HCT116 (cell line): ENCODE data around the gene GLA. TPM values are rescaled to one million over a fixed set of nuclear protein-coding genes. Genes with fewer than 3 reads are reported as not detected.

Experiments used
- ATAC-seq: fragments of 200-7000 bp; cut with Tn5 transposase; 2 replicates; pipeline ENCODE4 v1.9.1; 2020; ENCODE audit warnings: mild to moderate bottlenecking, moderate library complexity
- BruUV-seq: library from RNA; stranded (reverse); fragments of 400-500 nt; replicated peaks from 2 replicates; lab custom pipeline; 2021; lab: Mats Ljungman, UMichigan
- CTCF ChIA-PET: fragments of 300-600 bp; sonication (Branson Sonifier 250); formaldehyde crosslinking; loops from one replicate; lab custom pipeline; 2021; ENCODE audit warnings: antibody characterized with exemption; lab: Charles Lee
- POLR2A ChIA-PET: fragments of 300-600, 350-600 bp; sonication (Branson Sonifier 250); formaldehyde crosslinking; loops from one replicate; lab custom pipeline; 2021; ENCODE audit warnings: antibody characterized with exemption; lab: Charles Lee
- RAD21 ChIA-PET, 2 experiments: fragments of 300-600 bp; sonication (Branson Sonifier 250); formaldehyde crosslinking; loops; one replicate each; lab custom pipeline; 2023; ENCODE audit warnings: low total read pairs in 2 of 2; ENCODE audit not compliant: uncharacterized antibody in 2 of 2, unreplicated experiment in 2 of 2, low non-redundant PET in 1 of 2; lab: Charles Lee
- DNase-seq: peaks from one replicate; pipeline ENCODE4 v3.0.0-alpha.2; 2010; ENCODE audit warnings: low read depth, low spot score
- H2AFZ ChIP-seq: fragments of 200-600 bp; shearing (Covaris generic), sonication (generic); 2 replicates; pipeline ENCODE4 v1.6.1; 2017; ENCODE audit warnings: low read depth, mixed run types, mixed read lengths, antibody characterized with exemption, low read length; ENCODE audit not compliant: poor library complexity, severe bottlenecking
- H3K27ac ChIP-seq: 2 replicates; pipeline ENCODE4 v1.5.1; 2012; ENCODE audit warnings: low read depth, low read length
- H3K27me3 ChIP-seq: fragments of 200-600 bp; sonication (generic); 2 replicates; pipeline ENCODE4 v1.6.1; 2016; ENCODE audit warnings: mixed run types, low read length, mixed read lengths; ENCODE audit not compliant: insufficient read depth
- H3K36me3 ChIP-seq, 2 experiments: fragments of 200-500 bp in 1 of 2; fragments of 200-600 bp in 1 of 2; sonication (Bioruptor generic) in 1 of 2; sonication (generic) in 1 of 2; 2 replicates each; pipeline versions ENCODE4 v1.5.1 to v1.6.1; 2014 to 2016; ENCODE audit warnings: low read length in 2 of 2, inconsistent platforms in 1 of 2, mixed read lengths in 1 of 2, mixed run types in 1 of 2; ENCODE audit not compliant: insufficient read depth in 2 of 2, control insufficient read depth in 1 of 2
- H3K4me1 ChIP-seq, 2 experiments: fragments of 200-600 bp in 1 of 2; sonication (generic) in 1 of 2; 2 replicates each; pipeline versions ENCODE4 v1.5.1 to v1.6.1; 2012 to 2017; ENCODE audit warnings: low read length in 2 of 2, inconsistent platforms in 1 of 2, mild to moderate bottlenecking in 1 of 2, mixed read lengths in 1 of 2, mixed run types in 1 of 2, moderate library complexity in 1 of 2; ENCODE audit not compliant: insufficient read depth in 2 of 2, control insufficient read depth in 1 of 2
- H3K4me2 ChIP-seq: fragments of 200-600 bp; sonication (generic); 2 replicates; pipeline ENCODE4 v1.6.1; 2017; ENCODE audit warnings: mixed run types, low read length, mixed read lengths
- H3K4me3 ChIP-seq, 2 experiments: fragments of 200-600 bp in 1 of 2; sonication (generic) in 1 of 2; replicated peaks in 1 of 2; 2 replicates each; pipeline ENCODE4 v1.5.1; 2011 to 2016; ENCODE audit warnings: low read length in 2 of 2, control low read depth in 1 of 2, low read depth in 1 of 2, mild to moderate bottlenecking in 1 of 2, mixed read lengths in 1 of 2, mixed run types in 1 of 2
- H3K79me2 ChIP-seq: fragments of 200-600 bp; sonication (generic); 2 replicates; pipeline ENCODE4 v1.6.1; 2017; ENCODE audit warnings: mild to moderate bottlenecking, mixed run types, low read length, moderate library complexity, mixed read lengths; ENCODE audit not compliant: insufficient read depth
- H3K9ac ChIP-seq: fragments of 200-600 bp; sonication (generic); 2 replicates; pipeline ENCODE4 v1.6.1; 2016; ENCODE audit warnings: low read length, mixed read lengths
- H3K9me2 ChIP-seq: fragments of 200-600 bp; sonication (generic), shearing (Covaris generic); 2 replicates; pipeline ENCODE4 v1.6.1; 2017; ENCODE audit warnings: mixed run types, mild to moderate bottlenecking, moderate library complexity; ENCODE audit not compliant: insufficient read depth
- H3K9me3 ChIP-seq, 2 experiments: fragments of 200-500 bp in 1 of 2; fragments of 200-600 bp in 1 of 2; sonication (Bioruptor generic) in 1 of 2; sonication (generic) in 1 of 2; 2 replicates each; pipeline ENCODE4 v1.6.1; 2014 to 2017; ENCODE audit warnings: low read length in 2 of 2, mixed read lengths in 2 of 2, inconsistent platforms in 1 of 2, low read depth in 1 of 2, mild to moderate bottlenecking in 1 of 2, mixed run types in 1 of 2, moderate library complexity in 1 of 2; ENCODE audit not compliant: control insufficient read depth in 1 of 2, insufficient read depth in 1 of 2
- H4K20me1 ChIP-seq: fragments of 200-600 bp; sonication (generic), shearing (Covaris generic); 2 replicates; pipeline ENCODE4 v1.6.1; 2017; ENCODE audit warnings: mixed run types, mild to moderate bottlenecking, moderate library complexity; ENCODE audit not compliant: insufficient read depth
- ATF3 ChIP-seq: IDR thresholded peaks from 2 replicates; pipeline ENCODE4 v1.6.1; 2012
- CBX3 ChIP-seq: IDR thresholded peaks from 2 replicates; pipeline ENCODE4 v1.6.1; 2012; ENCODE audit warnings: low read depth
- CEBPB ChIP-seq: IDR thresholded peaks from 2 replicates; pipeline ENCODE4 v1.6.1; 2012; ENCODE audit warnings: low read depth
- CTCF ChIP-seq, 3 experiments: fragments of 200-600 bp in 1 of 3; sonication (generic) in 1 of 3; IDR thresholded peaks in 2 of 3; conservative IDR thresholded peaks in 1 of 3; 2 replicates each; pipeline ENCODE4 v1.5.1; 2012 to 2017; ENCODE audit warnings: low read depth in 2 of 3, low read length in 2 of 3, antibody characterized with exemption in 1 of 3, borderline replicate concordance in 1 of 3, control low read depth in 1 of 3, mild to moderate bottlenecking in 1 of 3, mixed read lengths in 1 of 3, mixed run types in 1 of 3, moderate library complexity in 1 of 3; ENCODE audit not compliant: insufficient read depth in 1 of 3
- EZH2phosphoT487 ChIP-seq: fragments of 200-600 bp; IDR thresholded peaks from 2 replicates; pipeline ENCODE4 v1.6.1; 2018; ENCODE audit warnings: antibody characterized with exemption, borderline replicate concordance
- FOSL1 ChIP-seq: IDR thresholded peaks from 2 replicates; pipeline ENCODE4 v1.6.1; 2012; ENCODE audit warnings: low read depth
- MAX ChIP-seq: IDR thresholded peaks from 2 replicates; pipeline ENCODE4 v1.6.1; 2012
- POLR2A ChIP-seq: IDR thresholded peaks from 2 replicates; pipeline ENCODE4 v1.7.0; 2011; ENCODE audit warnings: borderline replicate concordance; ENCODE audit not compliant: insufficient read depth, insufficient read length; ENCODE audit errors: extremely low read depth
- SIN3A ChIP-seq: IDR thresholded peaks from 2 replicates; pipeline ENCODE4 v1.6.1; 2012; ENCODE audit warnings: low read depth
- TCF7L2 ChIP-seq: IDR thresholded peaks from 2 replicates; pipeline ENCODE4 v1.7.0; 2011; ENCODE audit warnings: borderline replicate concordance, inconsistent platforms; ENCODE audit not compliant: insufficient read depth, insufficient read length; ENCODE audit errors: extremely low read depth
- YY1 ChIP-seq: IDR thresholded peaks from 2 replicates; pipeline ENCODE4 v1.6.1; 2011; ENCODE audit warnings: low read length, low read depth, moderate library complexity, mild to moderate bottlenecking; ENCODE audit not compliant: insufficient replicate concordance; ENCODE audit errors: extremely low read depth
- ZNF274 ChIP-seq: fragments of 200-500 bp; sonication (Bioruptor generic); IDR thresholded peaks from 2 replicates; pipeline ENCODE4 v1.6.1; 2014; ENCODE audit warnings: mild to moderate bottlenecking, low read depth, low read length, inconsistent platforms
- intact Hi-C: fragments of 100-400 bp; cut with micrococcal nuclease; formaldehyde crosslinking; loops from 2 replicates; pipeline ENCODE4 v1.10.0; 2022
- total RNA-seq: library from RNA; stranded (reverse); gene quantifications from one replicate; pipeline ENCODE4 v1.2.1, GENCODE V29; 2021; ENCODE audit not compliant: unreplicated experiment

The GLA gene
- total RNA-seq, 1 experiment from 2014 or later = 40.8 TPM

GRCh38 chrX:101365301-101365795, 42.4 kb downstream of the GLA start:
- Histone ChIP-seq H3K9me3 (no peaks in the 10 kb centered on the region), H3K4me1 (no peaks in the 10 kb centered on the region), H2AFZ (no peak overlapping the region), H3K36me3 (no peaks in the 10 kb centered on the region), H3K9ac (no peak overlapping the region), H3K27me3 (no peaks in the 10 kb centered on the region), H3K4me2 (no peak overlapping the region), H3K9me2 (no peaks in the 10 kb centered on the region), H4K20me1 (no peaks in the 10 kb centered on the region), H3K27ac (no peak overlapping the region), H3K4me3 (no peak overlapping the region), H3K79me2 (no peaks in the 10 kb centered on the region)
- TF ChIP-seq CEBPB (no peak), POLR2A (no peak), CTCF (IDR thresholded peaks at IDR 0.05 in 2 of 3, conservative IDR thresholded peaks at IDR 0.05 in 1 of 3; ENCODE audit: borderline replicate concordance in 1 of 3, insufficient read depth in 1 of 3, low read depth in 2 of 3, low read length in 2 of 3) (no peak), EZH2phosphoT487 (no peak), YY1 (no peak), CBX3 (no peak), TCF7L2 (no peak), FOSL1 (no peak), ZNF274 (no peak), MAX (no peak), ATF3 (no peak), SIN3A (no peak)
- RAD21 ChIA-PET = no interaction called here
- intact Hi-C loops = no loop called here
- POLR2A ChIA-PET = interaction anchor here (1.3 kb wide), 1 partner anchor 25 kb away, joined by 3 read pairs; no protein-coding TSS in a partner anchor
- ATAC-seq = no peak
- CTCF ChIA-PET = no interaction called here
- BruUV-seq = no TSS peak
- no peak for DNase-seq
